Measurements from ENCODE around the gene MYCBPAP. TPM values are rescaled to one million over a fixed set of nuclear protein-coding genes. Genes with fewer than 3 reads are reported as not detected.

The MYCBPAP gene
- total RNA-seq = 1 to 10 TPM; 1.2 to 1.3 TPM
- 0.70 to 5.6 reads per million in 2 donors for total RNA-seq

- Mint-ChIP-seq H3K36me3 (ENCODE audit: low read depth) (peaks cover 4% of the 10 kb centered on the region), H3K27ac (peak within 1 kb of the TSS; percentile 91), H3K27me3 (no peaks in the 10 kb centered on the region), H3K4me3 (peak within 1 kb of the TSS; percentile 90), H3K4me1 (peaks cover 33% of the 10 kb centered on the region)
- H3K9me3 ChIP-seq (ENCODE audit: control insufficient read depth, low read length, poor library complexity, severe bottlenecking) = no peaks in the 10 kb centered on the region
- ATAC-seq = peak; percentile 81
- DNase-seq = peak; percentile 64 to 74 (median 73)
Measured at GRCh38 chr17:50507871-50508572, at the start of gene MYCBPAP. Gene MYCBPAP (plus strand): TSS chr17:50508439. CDS start chr17:50508675, 236 bp downstream.

GRCh38 chr17:50458701-50459676 is 49.2 kb upstream of the MYCBPAP start:
- H3K4me1 Mint-ChIP-seq = no peaks in the 10 kb centered on the region
- DNase-seq = no peak
- H3K27me3 Mint-ChIP-seq = no peaks in the 10 kb centered on the region
- no peak overlapping the region for H3K27ac Mint-ChIP-seq
- H3K9me3 ChIP-seq (ENCODE audit: control insufficient read depth, low read length, poor library complexity, severe bottlenecking) = no peaks in the 10 kb centered on the region
- peaks cover 3% of the 10 kb centered on the region for H3K36me3 Mint-ChIP-seq (ENCODE audit: low read depth)
- H3K4me3 Mint-ChIP-seq = no peak overlapping the region
- ATAC-seq = no peak

- Mint-ChIP-seq H3K4me1 (no peaks in the 10 kb centered on the region), H3K27ac (no peak overlapping the region), H3K4me3 (no peak overlapping the region), H3K27me3 (no peaks in the 10 kb centered on the region), H3K36me3 (ENCODE audit: low read depth) (peaks cover 3% of the 10 kb centered on the region)
- ATAC-seq (no peak), DNase-seq (no peak)
- H3K9me3 ChIP-seq (ENCODE audit: control insufficient read depth, low read length, poor library complexity, severe bottlenecking) = no peaks in the 10 kb centered on the region
Measured at GRCh38 chr17:50459756-50460155, 48.5 kb upstream of the MYCBPAP start.

- ATAC-seq (no peak), DNase-seq (no peak)
- no peaks in the 10 kb centered on the region for H3K27me3 Mint-ChIP-seq
- H3K36me3 Mint-ChIP-seq (ENCODE audit: low read depth) = peaks cover 3% of the 10 kb centered on the region
- peaks cover 4% of the 10 kb centered on the region for H3K4me1 Mint-ChIP-seq
- H3K4me3 Mint-ChIP-seq = no peak overlapping the region
- H3K27ac Mint-ChIP-seq = no peak overlapping the region
- H3K9me3 ChIP-seq (ENCODE audit: control insufficient read depth, low read length, poor library complexity, severe bottlenecking) = no peaks in the 10 kb centered on the region
Measured at GRCh38 chr17:50460831-50461526, 47.3 kb upstream of the MYCBPAP start.

- Mint-ChIP-seq H3K36me3 (ENCODE audit: low read depth) (peaks cover 3% of the 10 kb centered on the region), H3K27ac (no peak overlapping the region), H3K4me1 (peaks cover 4% of the 10 kb centered on the region), H3K27me3 (no peaks in the 10 kb centered on the region), H3K4me3 (no peak overlapping the region)
- ATAC-seq = no peak
- no peak for DNase-seq
- no peaks in the 10 kb centered on the region for H3K9me3 ChIP-seq (ENCODE audit: control insufficient read depth, low read length, poor library complexity, severe bottlenecking)
Measured at GRCh38 chr17:50461550-50462132, 46.6 kb upstream of the MYCBPAP start.

GRCh38 chr17:50462446-50462845 is 45.8 kb upstream of the MYCBPAP start:
- H3K36me3 Mint-ChIP-seq (ENCODE audit: low read depth) = peaks cover 3% of the 10 kb centered on the region
- ATAC-seq (no peak), DNase-seq (no peak)
- no peak overlapping the region for H3K4me3 Mint-ChIP-seq
- H3K4me1 Mint-ChIP-seq = peaks cover 7% of the 10 kb centered on the region
- no peaks in the 10 kb centered on the region for H3K9me3 ChIP-seq (ENCODE audit: control insufficient read depth, low read length, poor library complexity, severe bottlenecking)
- H3K27ac Mint-ChIP-seq = no peak overlapping the region
- peaks cover 3% of the 10 kb centered on the region for H3K27me3 Mint-ChIP-seq

- peaks cover 12% of the 10 kb centered on the region for H3K4me1 Mint-ChIP-seq
- H3K9me3 ChIP-seq (ENCODE audit: control insufficient read depth, low read length, poor library complexity, severe bottlenecking) = no peaks in the 10 kb centered on the region
- no peak for DNase-seq
- no peak overlapping the region for H3K4me3 Mint-ChIP-seq
- no peak for ATAC-seq
- peaks cover 14% of the 10 kb centered on the region for H3K27me3 Mint-ChIP-seq
- peaks cover 8% of the 10 kb centered on the region for H3K36me3 Mint-ChIP-seq (ENCODE audit: low read depth)
- H3K27ac Mint-ChIP-seq = no peak overlapping the region
Measured at GRCh38 chr17:50464121-50464520, 44.1 kb upstream of the MYCBPAP start.

GRCh38 chr17:50464736-50465135 is 43.5 kb upstream of the MYCBPAP start:
- no peaks in the 10 kb centered on the region for H3K9me3 ChIP-seq (ENCODE audit: control insufficient read depth, low read length, poor library complexity, severe bottlenecking)
- Mint-ChIP-seq H3K27me3 (peaks cover 14% of the 10 kb centered on the region), H3K27ac (no peak overlapping the region), H3K4me1 (peaks cover 12% of the 10 kb centered on the region), H3K36me3 (ENCODE audit: low read depth) (peaks cover 8% of the 10 kb centered on the region), H3K4me3 (no peak overlapping the region)
- DNase-seq (no peak), ATAC-seq (no peak)

GRCh38 chr17:50465171-50465570 is 43.1 kb upstream of the MYCBPAP start:
- peaks cover 14% of the 10 kb centered on the region for H3K27me3 Mint-ChIP-seq
- H3K36me3 Mint-ChIP-seq (ENCODE audit: low read depth) = peaks cover 8% of the 10 kb centered on the region
- ATAC-seq (no peak), DNase-seq (no peak)
- H3K9me3 ChIP-seq (ENCODE audit: control insufficient read depth, low read length, poor library complexity, severe bottlenecking) = no peaks in the 10 kb centered on the region
- peaks cover 12% of the 10 kb centered on the region for H3K4me1 Mint-ChIP-seq
- H3K27ac Mint-ChIP-seq = no peak overlapping the region
- H3K4me3 Mint-ChIP-seq = no peak overlapping the region

GRCh38 chr17:50465635-50466034 is 42.6 kb upstream of the MYCBPAP start:
- Mint-ChIP-seq H3K4me1 (peaks cover 12% of the 10 kb centered on the region), H3K27ac (no peak overlapping the region)

GRCh38 chr17:50466371-50467113 is 41.7 kb upstream of the MYCBPAP start:
- Mint-ChIP-seq H3K4me3 (peak overlapping the region; percentile 33), H3K27me3 (peaks cover 14% of the 10 kb centered on the region), H3K27ac (no peak overlapping the region), H3K36me3 (ENCODE audit: low read depth) (peaks cover 7% of the 10 kb centered on the region), H3K4me1 (peaks cover 14% of the 10 kb centered on the region)
- DNase-seq (no peak), ATAC-seq (no peak)
- H3K9me3 ChIP-seq (ENCODE audit: control insufficient read depth, low read length, poor library complexity, severe bottlenecking) = no peaks in the 10 kb centered on the region

More at GRCh38 chr17:50465635-50466034, 42.6 kb upstream of the MYCBPAP start:
- H3K27me3 Mint-ChIP-seq = peaks cover 14% of the 10 kb centered on the region
- DNase-seq = no peak
- H3K4me3 Mint-ChIP-seq = no peak overlapping the region
- peaks cover 8% of the 10 kb centered on the region for H3K36me3 Mint-ChIP-seq (ENCODE audit: low read depth)
- no peak for ATAC-seq
- no peaks in the 10 kb centered on the region for H3K9me3 ChIP-seq (ENCODE audit: control insufficient read depth, low read length, poor library complexity, severe bottlenecking)

- no peak for ATAC-seq
- no peak for DNase-seq
- Mint-ChIP-seq H3K27me3 (peaks cover 14% of the 10 kb centered on the region), H3K4me3 (peak overlapping the region; percentile 50), H3K36me3 (ENCODE audit: low read depth) (peaks cover 5% of the 10 kb centered on the region), H3K4me1 (peaks cover 14% of the 10 kb centered on the region), H3K27ac (no peak overlapping the region)
- no peaks in the 10 kb centered on the region for H3K9me3 ChIP-seq (ENCODE audit: control insufficient read depth, low read length, poor library complexity, severe bottlenecking)
Measured at GRCh38 chr17:50467114-50467854, 41.0 kb upstream of the MYCBPAP start.

All from T-helper 17 cell (primary cell).